Erythroblast (primary cell): Measurements from ENCODE around the gene SEMA3A.

Experiments used
- GATA1 ChIP-seq: IDR thresholded peaks from 2 replicates; pipeline ENCODE4 v1.6.1; 2011; ENCODE audit warnings: low read depth, mild to moderate bottlenecking, control low read depth, low read length, moderate library complexity
- POLR2A ChIP-seq: IDR thresholded peaks from 2 replicates; pipeline ENCODE4 v1.6.1; 2011; ENCODE audit warnings: mild to moderate bottlenecking, low read length

DNA sequence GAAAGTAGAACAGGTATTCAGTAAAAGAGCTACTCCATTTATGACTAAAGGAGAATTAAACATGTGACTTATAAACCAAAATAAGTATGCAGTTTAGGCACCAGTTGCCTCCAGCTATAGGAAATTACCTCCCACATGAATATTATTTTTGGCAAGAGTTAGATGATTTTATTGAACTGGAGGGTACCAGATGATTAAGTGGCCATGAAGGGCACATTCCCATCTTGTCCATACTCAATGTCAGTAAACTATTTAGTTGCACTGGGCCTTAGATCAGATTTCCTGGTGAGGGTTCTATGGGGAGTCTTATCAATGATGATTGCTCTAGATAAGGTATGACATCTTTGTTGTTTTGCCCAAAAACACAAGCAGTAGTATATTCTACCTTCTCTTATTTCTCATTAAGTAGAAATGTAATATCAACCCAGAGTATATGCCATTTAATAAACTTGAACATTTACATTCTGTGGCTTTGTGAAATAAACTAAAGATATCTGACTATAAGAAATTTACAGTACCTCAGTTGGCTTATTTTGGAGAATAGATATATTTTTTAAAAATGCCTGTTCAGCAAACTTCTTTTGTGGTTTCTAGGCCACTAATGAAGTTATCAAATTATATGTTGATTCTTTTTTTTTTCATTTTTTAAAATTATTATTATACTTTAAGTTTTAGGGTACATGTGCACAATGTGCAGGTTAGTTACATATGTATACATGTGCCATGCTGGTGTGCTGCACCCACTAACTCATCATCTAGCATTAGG, 145.3 kb downstream of the SEMA3A start:
- TF ChIP-seq POLR2A (no peak), GATA1 (no peak)
